Stimulated activated CD8-positive, alpha-beta memory T cell treated with anti-CD3 and anti-CD28 coated beads, Interleukin-7, amount 100 ng/mL, for 48 hours (primary cell): ENCODE results near the gene SLC23A3.
A peak's percentile ranks its signal among the peaks of the same experiment; 100 is the strongest.

Experiments
- DNase-seq, 2 donors: peaks; one replicate each; pipeline ENCODE4 v3.0.0-alpha.2; 2020; ENCODE audit warnings: low read depth in 1 of 2; ENCODE audit errors: extremely low read depth in 1 of 2

Gene SLC23A3, protein sequence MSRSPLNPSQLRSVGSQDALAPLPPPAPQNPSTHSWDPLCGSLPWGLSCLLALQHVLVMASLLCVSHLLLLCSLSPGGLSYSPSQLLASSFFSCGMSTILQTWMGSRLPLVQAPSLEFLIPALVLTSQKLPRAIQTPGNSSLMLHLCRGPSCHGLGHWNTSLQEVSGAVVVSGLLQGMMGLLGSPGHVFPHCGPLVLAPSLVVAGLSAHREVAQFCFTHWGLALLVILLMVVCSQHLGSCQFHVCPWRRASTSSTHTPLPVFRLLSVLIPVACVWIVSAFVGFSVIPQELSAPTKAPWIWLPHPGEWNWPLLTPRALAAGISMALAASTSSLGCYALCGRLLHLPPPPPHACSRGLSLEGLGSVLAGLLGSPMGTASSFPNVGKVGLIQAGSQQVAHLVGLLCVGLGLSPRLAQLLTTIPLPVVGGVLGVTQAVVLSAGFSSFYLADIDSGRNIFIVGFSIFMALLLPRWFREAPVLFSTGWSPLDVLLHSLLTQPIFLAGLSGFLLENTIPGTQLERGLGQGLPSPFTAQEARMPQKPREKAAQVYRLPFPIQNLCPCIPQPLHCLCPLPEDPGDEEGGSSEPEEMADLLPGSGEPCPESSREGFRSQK

GRCh38 chr2:219169930-219170654 lies at the start of gene SLC23A3:
Gene SLC23A3, minus strand, starts transcription at chr2:219170029. Its CDS starts 45 bp downstream, at chr2:219169984.
- DNase-seq = no peak

GRCh38 chr2:219218732-219219701 lies 49.2 kb upstream of the SLC23A3 start, which contains the start of gene ABCB6:
Gene ABCB6, minus strand, starts transcription at chr2:219218958. Its CDS starts 285 bp downstream, at chr2:219218673.
- peak; percentile 71 to 86 for DNase-seq

DNA sequence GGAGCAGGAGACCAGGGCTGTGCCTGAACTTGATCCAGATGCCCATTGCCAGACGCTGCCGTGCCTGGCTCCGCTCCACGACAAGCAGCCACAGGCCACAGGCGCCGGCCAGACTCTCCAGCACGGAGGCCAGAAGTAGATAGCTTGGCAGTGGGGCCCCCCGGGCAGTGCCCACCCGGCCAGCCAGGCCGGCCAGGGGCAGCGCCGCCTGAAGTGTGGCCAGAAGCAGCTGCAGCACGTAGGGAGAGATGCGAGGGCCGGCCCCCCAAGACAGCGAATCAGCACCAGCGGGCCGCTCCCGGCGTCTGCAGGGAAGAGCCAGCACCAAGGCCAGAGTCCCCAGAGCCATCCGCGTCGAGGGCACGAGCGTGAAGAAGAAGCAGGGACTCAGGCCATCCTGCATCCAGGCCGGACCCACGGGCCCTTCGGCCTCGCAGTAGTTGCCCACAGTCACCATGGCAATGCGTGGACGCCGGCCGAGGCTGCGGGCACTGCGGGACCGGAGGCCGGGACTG lies 48.4 kb upstream of the SLC23A3 start:
- DNase-seq = no peak

DNA sequence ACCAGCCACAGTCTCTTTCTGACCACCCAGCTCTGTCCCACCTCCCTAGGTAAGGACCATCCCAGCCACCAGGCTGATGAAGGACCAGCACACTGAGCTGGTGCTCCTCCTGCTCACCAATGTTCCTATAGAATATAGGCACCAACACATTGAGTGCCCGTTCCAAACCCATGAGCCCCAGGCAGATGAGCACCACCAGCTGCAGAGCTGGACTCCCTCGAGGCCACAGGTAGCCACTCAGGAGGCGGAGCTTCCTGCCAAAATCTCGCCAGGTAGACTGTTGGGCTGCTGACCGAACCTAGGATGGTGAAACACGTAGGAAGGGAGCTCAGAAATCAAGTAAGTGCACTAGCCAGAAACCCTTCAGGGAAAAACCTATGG lies 46.7 kb upstream of the SLC23A3 start:
- DNase-seq = no peak

- no peak for DNase-seq
These were observed 46.2 kb upstream of the SLC23A3 start for GRCh38 chr2:219215871-219216534.

DNA sequence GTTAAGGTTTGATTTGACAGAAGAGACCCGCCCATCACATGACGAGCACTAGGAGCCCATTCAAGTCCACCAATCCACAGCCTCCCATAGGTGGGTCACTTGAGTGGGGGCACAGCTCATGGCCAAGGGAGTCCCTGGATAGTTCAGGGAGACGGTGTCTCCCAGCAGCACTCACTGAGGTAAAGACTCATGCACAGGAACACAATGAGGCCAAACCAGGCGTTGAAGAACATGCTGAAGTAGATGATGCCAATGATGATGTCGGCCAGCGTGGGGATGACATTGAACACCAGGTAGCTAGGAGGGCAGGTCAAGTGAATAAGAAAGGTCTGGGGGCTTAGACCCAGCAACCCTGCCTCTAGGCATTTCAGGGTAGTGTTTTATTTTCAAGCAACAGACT lies 45.0 kb upstream of the SLC23A3 start:
- no peak for DNase-seq

DNA sequence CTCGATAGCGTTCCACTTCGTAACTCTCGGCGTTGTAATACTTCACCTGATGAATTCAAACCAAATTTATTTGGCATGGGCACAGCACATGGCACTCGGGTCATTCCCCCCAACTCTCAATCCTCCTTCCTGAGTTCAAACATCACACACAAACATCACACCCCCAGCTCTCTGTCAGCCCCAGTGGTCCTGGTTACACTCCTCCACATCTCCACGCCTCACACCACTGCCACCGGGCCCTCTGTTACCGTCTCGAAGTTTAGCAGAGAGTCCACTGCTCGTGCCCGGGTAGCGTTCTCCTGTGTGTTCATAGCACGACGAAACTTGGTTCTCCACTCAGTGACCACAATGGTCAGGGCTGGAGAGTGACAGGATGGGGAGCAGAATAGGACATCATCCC lies 44.3 kb upstream of the SLC23A3 start:
- DNase-seq = no peak

DNA sequence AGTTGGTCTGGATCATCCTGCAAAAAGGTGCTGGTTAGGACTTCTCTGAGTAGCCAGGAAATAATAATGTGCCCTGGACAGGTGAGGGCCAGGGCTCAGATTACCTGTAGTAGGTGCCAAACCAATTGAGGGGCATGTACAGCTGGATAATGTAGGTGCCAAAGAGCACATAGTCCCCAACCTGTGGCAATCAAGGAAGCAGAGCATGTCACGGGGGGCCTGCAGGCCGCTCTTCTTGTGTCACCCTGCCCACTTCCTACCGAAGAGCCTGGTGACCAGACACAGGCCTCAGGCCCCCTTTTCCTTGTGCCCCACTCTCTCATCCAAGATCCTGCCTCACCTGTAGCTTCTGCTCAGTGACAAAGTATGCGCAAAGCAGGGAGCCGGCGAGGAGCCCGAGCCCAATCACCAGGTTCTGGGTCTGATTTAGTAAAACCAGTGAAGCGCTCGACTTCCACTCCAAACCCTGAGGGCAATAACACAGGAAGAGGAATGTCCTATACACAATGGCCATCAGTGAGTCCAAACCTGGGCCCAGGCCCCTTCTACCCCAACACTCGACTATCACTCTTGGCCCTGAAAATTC lies 43.8 kb upstream of the SLC23A3 start:
- no peak for DNase-seq

- DNase-seq = no peak
These were observed 43.2 kb upstream of the SLC23A3 start for GRCh38 chr2:219213026-219213415.

DNA sequence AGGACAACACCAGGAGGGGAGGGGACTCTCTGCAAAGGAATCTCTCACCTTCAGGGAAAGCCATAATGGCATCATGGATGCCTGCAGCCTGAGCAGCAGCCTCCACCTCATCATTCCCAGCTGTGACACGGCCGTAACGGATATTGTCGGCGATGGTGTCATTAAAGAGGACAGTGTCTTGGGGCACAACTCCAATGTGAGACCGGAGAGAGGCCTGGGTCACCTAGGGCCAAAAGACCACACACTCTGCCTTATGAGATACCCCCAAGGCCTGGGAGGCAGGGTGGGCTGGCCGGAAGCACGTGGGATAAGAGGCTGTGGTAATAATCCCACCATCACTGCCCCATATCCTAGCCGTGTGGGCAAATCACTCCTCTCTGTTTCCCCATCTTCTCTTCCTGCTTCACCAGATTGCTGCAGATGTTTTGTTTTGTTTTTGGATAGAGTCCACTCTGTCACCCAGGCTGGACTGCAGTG lies 41.1 kb upstream of the SLC23A3 start:
- no peak for DNase-seq

DNA sequence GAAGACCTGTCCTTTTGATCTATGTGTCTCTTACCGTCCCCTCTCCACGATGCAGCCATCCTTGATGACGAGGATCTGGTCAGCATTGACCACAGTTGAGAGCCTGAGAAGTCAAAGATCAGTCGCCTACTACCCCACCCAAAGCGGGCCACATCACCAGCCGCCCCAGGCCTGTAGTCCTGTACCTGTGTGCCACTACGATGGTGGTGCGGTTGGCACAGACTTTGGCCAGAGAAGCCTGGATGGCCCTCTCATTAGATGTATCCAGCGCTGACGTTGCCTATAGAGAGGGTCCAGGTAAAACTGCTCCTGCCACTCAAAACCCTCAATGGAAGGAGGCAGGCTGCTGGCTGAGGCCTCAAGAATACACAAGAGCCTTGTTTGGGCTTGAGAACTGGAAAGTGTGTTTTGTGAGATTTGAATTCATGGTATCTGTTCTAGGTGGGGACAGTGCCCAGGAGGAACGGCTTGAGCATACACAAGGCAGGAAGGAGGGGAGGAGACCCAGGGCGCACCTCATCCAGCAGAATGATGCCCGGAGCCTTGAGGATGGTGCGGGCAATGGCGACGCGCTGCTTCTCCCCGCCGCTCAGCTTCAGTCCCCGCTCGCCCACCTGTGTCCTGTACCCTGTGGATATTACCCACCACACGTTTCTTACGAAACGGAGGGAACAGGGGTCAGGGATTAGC lies 40.5 kb upstream of the SLC23A3 start:
- no peak for DNase-seq

GRCh38 chr2:219209236-219210195 lies 39.7 kb upstream of the SLC23A3 start:
- no peak for DNase-seq

- DNase-seq = no peak
These were observed 38.3 kb upstream of the SLC23A3 start for GRCh38 chr2:219207884-219208740.

DNA sequence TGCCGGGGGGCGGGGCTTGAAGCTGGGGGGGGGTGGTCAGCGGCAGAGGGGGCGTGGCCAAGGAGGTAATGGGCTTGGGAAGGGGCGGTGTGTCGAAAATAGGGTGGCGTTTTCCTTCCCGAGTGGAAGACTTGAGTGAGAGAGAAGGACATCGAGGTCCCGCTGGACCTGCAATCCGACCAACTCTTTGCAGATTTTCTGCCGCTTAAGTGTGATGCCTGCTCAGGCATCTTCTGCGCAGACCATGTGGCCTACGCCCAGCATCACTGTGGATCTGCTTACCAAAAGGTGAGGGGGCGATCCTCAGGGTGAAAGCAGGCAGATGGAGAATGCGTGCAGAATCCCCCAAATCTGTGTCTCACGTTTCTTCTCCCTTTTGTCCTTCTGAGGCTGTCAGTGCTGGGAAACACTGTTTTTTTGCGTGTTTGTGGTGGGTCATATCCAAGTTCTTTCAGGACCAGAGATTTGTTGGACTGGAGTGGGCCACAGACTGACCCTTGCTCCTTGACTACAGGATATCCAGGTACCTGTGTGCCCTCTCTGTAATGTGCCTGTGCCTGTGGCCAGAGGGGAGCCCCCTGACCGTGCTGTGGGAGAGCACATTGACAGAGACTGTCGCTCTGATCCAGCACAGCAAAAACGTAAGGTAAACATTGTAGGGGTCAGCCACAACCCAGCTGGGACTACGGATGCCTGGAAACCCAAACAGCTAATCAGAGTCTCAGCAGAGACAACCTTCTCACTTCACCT lies 37.5 kb upstream of the SLC23A3 start:
- DNase-seq = no peak

DNA sequence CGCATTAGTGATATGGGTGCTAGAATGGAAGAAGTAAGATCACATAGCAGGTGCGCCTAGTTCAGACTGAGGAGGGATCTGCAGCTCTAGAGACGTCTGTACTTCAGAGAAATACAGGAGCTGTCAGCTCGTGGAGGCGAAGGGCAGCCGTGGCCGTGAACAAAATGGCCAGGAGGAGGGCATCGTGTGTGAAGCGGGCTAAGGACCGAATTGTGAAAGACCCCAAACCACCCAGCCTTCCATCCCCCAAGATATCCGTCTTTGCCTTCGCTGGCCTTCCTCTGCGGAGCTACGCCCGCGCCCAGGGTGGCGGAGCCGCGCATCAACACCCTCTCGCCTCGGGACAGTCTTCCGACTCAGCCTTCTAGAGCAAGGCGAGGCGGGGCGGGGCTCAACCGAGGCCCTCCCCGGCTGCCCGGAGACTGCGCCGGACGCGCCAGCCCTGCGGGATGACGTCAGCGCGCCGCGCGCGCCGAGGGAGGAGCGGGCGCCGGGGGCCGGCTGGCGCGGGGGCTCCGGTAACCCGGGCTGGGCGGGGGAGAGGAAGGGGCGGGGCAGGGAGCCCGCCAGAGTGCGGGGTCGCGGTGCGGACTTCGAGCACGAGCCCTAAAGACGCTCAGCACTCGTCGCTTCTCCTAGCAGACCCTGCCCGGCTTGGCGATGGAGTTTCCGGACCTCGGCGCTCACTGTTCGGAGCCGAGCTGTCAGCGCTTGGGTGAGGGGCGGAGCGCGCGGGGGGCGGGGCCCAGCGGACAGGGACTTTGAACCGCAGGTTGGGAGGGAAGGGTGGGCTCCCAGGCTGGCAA lies 36.7 kb upstream of the SLC23A3 start, which contains the start of gene ZFAND2B:
Gene ZFAND2B, plus strand, starts transcription at position 455 of the 806 bp plus-strand sequence. Its CDS starts 206 bp downstream, at position 661.
- DNase-seq = peak; percentile 88 to 93
